Measurements from ENCODE around the gene TAF11L14. TPM values are rescaled to one million over a fixed set of nuclear protein-coding genes. Genes with fewer than 3 reads are reported as not detected.
"Not testable (repeated sequence)": the region's sequence is repeated elsewhere in the genome, so short reads cannot be mapped to it uniquely, and the experiment has no call there.

The TAF11L14 gene
- total RNA-seq, 1 experiment from 2014 or later = not detected

DNA sequence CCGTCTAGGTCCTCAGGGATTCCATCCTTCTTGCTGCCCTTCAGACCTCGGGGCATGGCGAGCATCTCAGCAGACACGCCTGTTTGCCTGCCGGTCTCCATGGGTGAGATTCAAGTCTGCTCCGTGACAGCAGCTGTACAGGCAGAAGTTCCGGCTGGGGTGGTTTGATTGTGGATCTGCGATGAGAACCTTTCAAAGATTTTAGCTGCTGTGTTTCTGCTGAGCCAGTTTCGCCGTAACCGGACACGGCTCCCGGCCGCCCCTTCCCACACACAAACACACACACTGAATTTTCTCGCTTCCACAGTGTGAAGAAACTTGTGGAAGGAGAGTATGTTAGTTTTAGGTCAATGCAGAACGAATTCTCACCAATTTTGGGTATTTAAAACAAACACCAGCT lies 43.4 kb upstream of the TAF11L14 start, which contains the start of gene TAF11L8:
TAF11L8 (minus strand) TSS at position 101 of the 400 bp plus-strand sequence.
- not testable (repeated sequence) for H2BK20ac ChIP-seq (ENCODE audit: low read depth, low read length, poor library complexity, severe bottlenecking); H3K4ac ChIP-seq (ENCODE audit: low read depth, low read length); H2AK5ac ChIP-seq (ENCODE audit: insufficient read length, low read length); H3T11ph ChIP-seq (ENCODE audit: low read length); H3K79me1 ChIP-seq (ENCODE audit: insufficient read depth, low read depth, low read length, poor library complexity, severe bottlenecking); H3K27me3 ChIP-seq (ENCODE audit: insufficient read depth, low read length); H4K8ac ChIP-seq (replicated peaks; ENCODE audit: insufficient read length, low read depth, low read length); H3K4me2 ChIP-seq (ENCODE audit: insufficient read depth, insufficient read length, low read length); H2BK12ac ChIP-seq (ENCODE audit: insufficient read length, low read depth, low read length); H2BK15ac ChIP-seq (ENCODE audit: low read depth, low read length); H3K9me3 ChIP-seq (ENCODE audit: control insufficient read depth, low read depth, low read length); H3K14ac ChIP-seq (ENCODE audit: insufficient read depth, low read length); H3K79me2 ChIP-seq (ENCODE audit: insufficient read depth, low read length); H4K5ac ChIP-seq (ENCODE audit: insufficient read length, low read depth, low read length); H2BK5ac ChIP-seq (ENCODE audit: insufficient read length, low read length); DNase-seq; H3K23me2 ChIP-seq (ENCODE audit: insufficient read length, low read depth, low read length, poor library complexity, severe bottlenecking); H3K27me3 Mint-ChIP-seq (ENCODE audit: low read depth); H2BK120ac ChIP-seq (ENCODE audit: low read depth, low read length, poor library complexity, severe bottlenecking); H4K20me1 ChIP-seq (ENCODE audit: control insufficient read depth, insufficient read depth, insufficient read length); H3K56ac ChIP-seq (ENCODE audit: insufficient read length, low read depth, low read length); H3K4me1 Mint-ChIP-seq; H3K9me3 Mint-ChIP-seq; H3K23ac ChIP-seq (ENCODE audit: insufficient read length, low read depth, low read length); H3K4me3 Mint-ChIP-seq; H3K18ac ChIP-seq (ENCODE audit: insufficient read length, low read depth, low read length); H2AFZ ChIP-seq (ENCODE audit: low read length); H3K9ac ChIP-seq (ENCODE audit: extremely low read depth, insufficient read length, low read length); H3K27ac ChIP-seq (ENCODE audit: insufficient read length, low read depth, low read length); H3K27ac Mint-ChIP-seq; H4K91ac ChIP-seq (ENCODE audit: insufficient read length, low read depth, low read length); H3K36me3 Mint-ChIP-seq (ENCODE audit: insufficient read depth in 1 of 3, low read depth in 3 of 3); H3K4me1 ChIP-seq (ENCODE audit: insufficient read depth, low read length)
- no CpG with 5 or more reads among the region's 16 CpGs for WGBS (ENCODE audit: extremely low coverage, insufficient read length, low lambda C conversion rate)

DNA sequence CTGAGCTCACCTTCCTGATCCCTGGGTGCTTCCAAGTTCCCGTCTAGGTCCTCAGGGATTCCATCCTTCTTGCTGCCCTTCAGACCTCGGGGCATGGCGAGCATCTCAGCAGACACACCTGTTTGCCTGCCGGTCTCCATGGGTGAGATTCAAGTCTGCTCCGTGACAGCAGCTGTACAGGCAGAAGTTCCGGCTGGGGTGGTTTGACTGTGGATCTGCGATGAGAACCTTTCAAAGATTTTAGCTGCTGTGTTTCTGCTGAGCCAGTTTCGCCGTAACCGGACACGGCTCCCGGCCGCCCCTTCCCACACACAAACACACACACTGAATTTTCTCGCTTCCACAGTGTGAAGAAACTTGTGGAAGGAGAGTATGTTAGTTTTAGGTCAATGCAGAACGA lies 40.0 kb upstream of the TAF11L14 start, which contains the start of gene TAF11L9:
TAF11L9 (minus strand) TSS at position 140 of the 400 bp plus-strand sequence.
- not testable (repeated sequence) for H2BK15ac ChIP-seq (ENCODE audit: low read depth, low read length); H3K79me1 ChIP-seq (ENCODE audit: insufficient read depth, low read depth, low read length, poor library complexity, severe bottlenecking); H4K91ac ChIP-seq (ENCODE audit: insufficient read length, low read depth, low read length); H2BK12ac ChIP-seq (ENCODE audit: insufficient read length, low read depth, low read length); DNase-seq; H2AFZ ChIP-seq (ENCODE audit: low read length); H4K5ac ChIP-seq (ENCODE audit: insufficient read length, low read depth, low read length); H3K9ac ChIP-seq (ENCODE audit: extremely low read depth, insufficient read length, low read length); H3K36me3 Mint-ChIP-seq (ENCODE audit: insufficient read depth in 1 of 3, low read depth in 3 of 3); H3K79me2 ChIP-seq (ENCODE audit: insufficient read depth, low read length); H3K56ac ChIP-seq (ENCODE audit: insufficient read length, low read depth, low read length); H2BK20ac ChIP-seq (ENCODE audit: low read depth, low read length, poor library complexity, severe bottlenecking); H3K9me3 Mint-ChIP-seq; H3K27ac ChIP-seq (ENCODE audit: insufficient read length, low read depth, low read length); H3K4me3 Mint-ChIP-seq; H4K20me1 ChIP-seq (ENCODE audit: control insufficient read depth, insufficient read depth, insufficient read length); H3K14ac ChIP-seq (ENCODE audit: insufficient read depth, low read length); H3K27me3 Mint-ChIP-seq (ENCODE audit: low read depth); H3K18ac ChIP-seq (ENCODE audit: insufficient read length, low read depth, low read length); H3T11ph ChIP-seq (ENCODE audit: low read length); H3K4me2 ChIP-seq (ENCODE audit: insufficient read depth, insufficient read length, low read length); H2AK5ac ChIP-seq (ENCODE audit: insufficient read length, low read length); H3K4me1 ChIP-seq (ENCODE audit: insufficient read depth, low read length); H3K27ac Mint-ChIP-seq; H2BK5ac ChIP-seq (ENCODE audit: insufficient read length, low read length); H3K4ac ChIP-seq (ENCODE audit: low read depth, low read length); H3K9me3 ChIP-seq (ENCODE audit: control insufficient read depth, low read depth, low read length); H2BK120ac ChIP-seq (ENCODE audit: low read depth, low read length, poor library complexity, severe bottlenecking); H3K23ac ChIP-seq (ENCODE audit: insufficient read length, low read depth, low read length); H3K27me3 ChIP-seq (ENCODE audit: insufficient read depth, low read length); H3K4me1 Mint-ChIP-seq; H3K23me2 ChIP-seq (ENCODE audit: insufficient read length, low read depth, low read length, poor library complexity, severe bottlenecking); H4K8ac ChIP-seq (replicated peaks; ENCODE audit: insufficient read length, low read depth, low read length)
- WGBS (ENCODE audit: extremely low coverage, insufficient read length, low lambda C conversion rate) = no CpG with 5 or more reads among the region's 15 CpGs

Data from H9 (cell line).